Fibroblast of gingiva (primary cell): ENCODE data around the gene HS6ST1.

ENCODE experiments used
- DNase-seq: peaks from one replicate; pipeline ENCODE4 v3.0.0-alpha.2; 2011; ENCODE audit warnings: low read depth

HS6ST1 gene

DNA sequence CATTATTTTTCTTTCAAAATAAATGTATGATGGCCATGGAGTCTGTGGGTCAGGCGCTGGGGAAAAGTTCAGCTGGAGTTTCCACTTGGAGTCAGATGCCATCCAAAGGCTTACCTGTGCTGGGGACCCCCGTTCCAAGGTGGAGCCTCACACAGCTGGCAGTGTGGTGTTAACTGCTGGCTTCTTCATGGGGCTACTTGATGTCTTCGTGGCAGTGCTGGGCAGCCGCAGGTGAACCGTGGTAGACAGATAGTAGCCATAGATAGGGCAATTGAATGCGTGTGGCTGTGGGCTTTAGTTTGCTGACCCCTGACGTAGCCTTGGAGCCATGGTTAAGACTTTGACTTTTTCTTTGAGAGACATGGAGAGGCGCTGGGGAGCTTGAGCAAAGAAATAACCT is 83.1 kb downstream of the HS6ST1 start:
- DNase-seq = no peak

DNA sequence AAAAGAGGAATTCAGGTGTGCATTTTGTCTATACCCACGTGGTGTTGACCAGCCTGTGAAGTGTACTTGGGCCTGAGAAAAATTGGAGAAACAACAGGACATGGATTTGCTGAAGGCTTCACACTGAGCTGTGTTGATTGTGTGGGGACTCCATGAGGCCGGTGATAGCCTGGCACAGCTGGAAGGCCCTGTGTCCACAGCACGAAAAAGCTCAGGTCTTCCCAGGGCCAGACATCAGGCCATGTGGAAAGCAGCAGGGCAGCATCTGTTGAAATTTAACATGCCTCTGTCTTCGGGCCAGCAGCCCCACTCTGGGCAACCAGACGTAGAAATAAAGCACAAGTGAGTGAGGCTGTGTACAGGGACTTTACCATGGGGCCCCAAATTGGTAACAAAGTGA is 84.1 kb downstream of the HS6ST1 start:
- no peak for DNase-seq

DNA sequence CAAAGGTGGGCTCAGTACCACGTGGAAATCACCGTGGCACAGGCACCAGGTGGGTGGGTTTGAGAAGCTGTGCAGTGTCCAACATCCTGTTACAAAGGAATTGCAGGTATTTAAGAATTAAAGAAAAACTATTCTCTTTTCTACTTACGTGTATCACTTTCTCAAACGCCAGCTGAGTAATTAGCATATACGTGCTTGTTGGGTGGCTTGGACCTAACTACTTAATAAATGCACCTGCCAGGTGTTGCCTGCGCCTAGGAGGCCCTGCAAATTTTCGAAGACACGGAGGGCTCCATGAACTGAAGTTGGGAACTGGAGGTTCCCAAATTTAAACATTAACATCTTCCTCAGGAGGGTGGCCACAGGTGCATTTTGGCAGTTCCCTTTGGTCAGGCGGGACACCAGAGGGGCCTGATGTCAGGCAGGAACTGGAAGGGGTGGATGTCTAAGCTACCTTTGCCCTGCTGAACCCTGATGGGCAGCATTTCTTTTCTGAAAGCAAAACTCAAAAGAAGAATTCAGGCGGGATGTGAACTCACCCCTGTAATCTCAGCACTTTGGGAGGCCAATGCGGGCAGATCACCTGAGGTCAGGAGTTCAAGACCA is 84.8 kb downstream of the HS6ST1 start:
- no peak for DNase-seq

DNA sequence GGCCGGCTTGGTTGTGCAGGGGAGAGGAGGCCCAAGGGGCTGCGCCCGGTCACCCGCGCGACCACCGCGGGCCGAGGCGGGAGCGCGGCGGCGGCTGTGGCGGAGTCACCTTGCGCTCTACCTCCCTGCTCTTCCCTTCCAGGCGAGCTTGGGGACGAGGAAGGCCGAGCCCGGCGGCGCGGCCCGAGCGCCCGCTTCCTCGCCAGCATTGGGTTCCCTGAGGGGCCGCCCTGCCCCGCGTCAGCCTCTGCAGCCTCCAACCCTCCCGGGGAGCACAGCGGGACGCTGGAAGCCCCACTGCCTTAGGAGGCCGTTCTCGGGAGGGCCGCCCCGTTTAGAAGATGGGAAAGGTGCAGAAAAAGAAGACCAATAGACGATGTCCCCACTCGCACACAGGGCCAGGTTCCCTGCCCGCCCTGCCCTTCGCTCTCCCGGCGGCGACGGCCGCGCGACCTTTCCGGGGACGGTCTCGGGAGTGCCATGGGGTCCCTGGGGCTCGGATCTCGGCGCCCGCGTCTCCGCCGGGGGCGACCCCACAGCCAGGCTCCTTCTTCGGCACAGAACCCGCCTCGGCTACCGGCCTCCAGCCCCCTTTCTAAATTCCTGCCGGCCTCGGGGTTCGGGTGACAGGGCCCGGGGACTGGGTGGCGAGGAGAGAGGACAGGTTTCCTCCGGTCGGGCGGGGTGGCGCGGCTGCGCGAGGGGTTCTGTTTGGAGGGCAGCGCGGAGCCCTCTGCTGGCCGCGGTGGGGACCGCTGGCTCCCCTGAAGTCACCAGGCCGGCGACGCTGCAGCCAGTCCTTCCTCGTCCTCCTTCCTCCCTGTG is 85.5 kb downstream of the HS6ST1 start:
- DNase-seq = peak; percentile 60

DNA sequence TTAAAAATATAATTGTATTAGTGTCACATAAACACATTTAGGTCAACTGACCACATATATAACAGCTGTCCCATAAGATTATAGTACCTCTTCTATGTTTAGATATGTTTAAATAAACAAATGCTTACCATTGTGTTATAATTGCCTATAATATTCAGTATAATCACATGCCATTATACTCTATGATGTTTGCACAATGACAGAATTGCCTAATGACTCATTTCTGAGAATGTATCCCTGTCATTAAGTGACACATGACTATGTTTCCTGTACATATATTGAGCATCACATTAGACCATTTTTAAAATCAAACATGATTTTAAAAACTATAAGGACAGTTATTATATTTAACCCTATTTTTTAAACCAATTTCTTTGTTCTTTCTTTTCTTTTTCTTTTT is 89.8 kb downstream of the HS6ST1 start:
- no peak for DNase-seq

DNA sequence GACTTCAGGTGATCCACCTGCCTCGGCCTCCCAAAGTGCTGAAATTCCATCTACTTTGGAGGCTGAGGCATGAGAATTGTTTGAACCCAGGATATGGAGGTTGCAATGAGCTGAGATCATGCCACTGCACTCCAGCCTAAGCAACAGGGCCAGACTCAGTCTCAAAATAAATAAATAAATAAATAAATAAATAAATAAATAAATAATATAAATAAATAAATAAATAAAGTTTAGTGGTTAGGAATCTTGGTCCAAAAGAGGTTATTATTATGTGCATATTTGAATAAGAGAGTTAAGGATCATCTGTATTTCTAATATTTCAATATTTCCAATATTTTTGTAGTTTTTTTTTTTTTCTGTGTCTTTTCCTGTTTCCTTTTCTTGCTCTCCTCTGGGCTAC is 90.8 kb downstream of the HS6ST1 start:
- no peak for DNase-seq

DNA sequence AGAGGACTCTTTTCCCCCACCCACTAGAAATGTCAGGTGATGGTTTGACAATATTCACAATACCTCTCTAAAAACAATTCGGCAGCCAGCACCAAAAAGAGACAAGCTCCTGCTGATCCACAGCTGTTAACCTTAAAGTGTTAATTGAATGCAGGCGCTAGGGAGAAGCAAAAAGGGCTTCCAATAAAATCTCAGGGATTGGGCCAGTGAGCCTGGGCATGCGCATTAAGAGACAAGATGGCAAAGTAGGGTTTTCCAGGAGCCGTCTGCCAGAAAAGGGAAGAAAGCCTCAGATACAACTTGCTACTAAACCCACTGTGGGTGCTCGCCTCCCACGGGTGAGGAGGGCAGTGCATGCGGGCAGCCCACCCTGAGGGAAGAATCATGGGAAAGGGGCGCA is 98.8 kb downstream of the HS6ST1 start:
- no peak for DNase-seq

DNA sequence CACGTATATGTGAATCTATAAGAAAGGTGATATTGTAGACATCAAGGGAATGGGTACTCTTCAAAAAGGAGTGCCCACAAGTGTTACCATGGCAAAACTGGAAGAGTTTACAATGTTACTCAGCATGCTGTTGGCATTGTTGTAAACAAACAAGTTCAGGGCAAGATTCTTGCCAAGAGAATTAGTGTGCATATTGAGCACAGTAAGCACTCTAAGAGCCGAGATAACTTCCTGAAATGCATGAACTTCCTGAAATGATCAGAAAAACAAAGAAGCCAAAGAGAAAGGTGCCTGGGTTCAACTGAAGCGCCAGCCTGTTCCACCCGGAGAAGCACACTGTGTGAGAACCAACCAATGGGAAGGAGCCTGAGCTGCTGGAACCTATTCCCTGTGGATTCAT is 101.0 kb downstream of the HS6ST1 start:
- no peak for DNase-seq

DNA sequence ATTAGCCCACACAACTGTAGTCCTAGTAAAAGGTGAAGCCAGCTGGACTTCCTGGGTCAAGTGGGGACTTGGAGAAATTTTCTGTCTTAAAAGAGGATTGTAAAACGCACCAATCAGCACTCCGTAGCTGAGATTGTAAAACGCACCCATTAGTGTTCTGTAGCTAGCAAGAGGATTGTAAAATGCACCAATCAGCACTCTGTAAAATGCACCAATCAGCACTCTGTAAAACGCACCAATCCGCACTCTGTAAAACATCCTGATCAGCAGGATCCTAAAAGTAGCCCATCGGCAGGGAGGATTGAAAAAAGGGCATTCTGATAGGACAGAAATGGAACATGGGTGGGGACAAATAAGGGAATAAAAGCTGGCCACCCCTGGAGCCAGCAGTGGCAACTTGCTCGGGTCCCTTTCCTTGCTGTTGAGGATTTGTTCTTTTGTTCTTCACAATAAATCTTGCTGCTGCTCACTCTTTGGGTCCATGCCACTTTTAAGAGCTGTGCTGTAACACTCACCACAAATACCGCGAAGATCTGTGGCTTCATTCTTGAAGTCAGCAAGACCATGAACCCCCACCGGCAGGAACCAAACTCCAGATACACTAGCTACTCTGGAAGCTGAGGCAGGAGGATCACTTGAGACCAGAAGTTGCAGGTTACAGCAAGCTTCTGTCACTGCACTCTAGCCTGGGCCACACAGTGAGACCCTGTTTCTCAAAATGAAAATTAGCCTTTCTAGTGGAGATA is 102.6 kb downstream of the HS6ST1 start:
- DNase-seq = no peak
